Tibial nerve (tissue), 4 donors: ENCODE data around the gene C5orf34. TPM values are rescaled to one million over a fixed set of nuclear protein-coding genes. Genes with fewer than 3 reads are reported as not detected.
"Not testable (repeated sequence)": the region's sequence is repeated elsewhere in the genome, so short reads cannot be mapped to it uniquely, and the experiment has no call there.

ENCODE experiments used
- DNase-seq, 2 donors: peaks; one replicate each; pipeline ENCODE4 v3.0.0-alpha.2; 2019; ENCODE audit warnings: low spot score in 2 of 2
- H3K27ac ChIP-seq, 4 donors: fragments of 200-600 bp; sonication (generic) in 3 of 4; one replicate each; pipeline ENCODE4 v1.5.1; 2017 to 2019; ENCODE audit warnings: mild to moderate bottlenecking in 1 of 4
- H3K27me3 ChIP-seq, 2 donors: fragments of 200-600 bp; sonication (generic) in 1 of 2; one replicate each; pipeline versions ENCODE4 v1.5.1 to v1.6.0; 2017 to 2019
- H3K36me3 ChIP-seq, 3 donors: fragments of 200-600 bp; sonication (generic); one replicate each; pipeline ENCODE4 v1.5.1; 2018 to 2019
- H3K4me1 ChIP-seq, 4 donors: fragments of 200-600 bp; sonication (generic) in 3 of 4; one replicate each; pipeline ENCODE4 v1.5.1; 2017 to 2019
- H3K4me3 ChIP-seq, 4 donors: fragments of 200-600 bp; sonication (generic) in 3 of 4; one replicate each; pipeline ENCODE4 v1.5.1; 2017 to 2019; ENCODE audit warnings: mild to moderate bottlenecking in 1 of 4, moderate library complexity in 1 of 4
- H3K9me3 ChIP-seq, 4 donors: fragments of 200-600 bp; sonication (generic) in 3 of 4; one replicate each; pipeline ENCODE4 v1.5.1; 2017 to 2019
- EP300 ChIP-seq, 2 donors: sonication (generic); formaldehyde crosslinking; IDR thresholded peaks; one replicate each; pipeline ENCODE4 v1.6.1; 2017; ENCODE audit warnings: antibody characterized with exemption in 2 of 2, mild to moderate bottlenecking in 1 of 2
- POLR2A ChIP-seq, 2 donors: fragments of 450-650 bp; IDR thresholded peaks; one replicate each; pipeline ENCODE4 v1.6.1; 2017; ENCODE audit warnings: antibody characterized with exemption in 2 of 2, mild to moderate bottlenecking in 2 of 2, moderate library complexity in 2 of 2
- WGBS, 2 donors: methylation state at CpG; one replicate each; pipeline ENCODE4 v1.1.5; 2018; 5-methylcytosine and 5-hydroxymethylcytosine counted together
- total RNA-seq, 4 donors: library from RNA; depleted of rRNA; stranded (reverse); fragments of >200 nt; gene quantifications; one replicate each; pipeline ENCODE4 v1.1.0, GENCODE V29; 2016
- TF ChIP-seq, protein P1 (sequence below), 5 experiments: fragments of 200-600 bp in 3 of 5; fragments of 450-650 bp in 2 of 5; sonication (generic) in 3 of 5; IDR thresholded peaks; one replicate each; pipeline ENCODE4 v1.5.1; 2016 to 2019; ENCODE audit warnings: antibody characterized with exemption in 5 of 5, mild to moderate bottlenecking in 3 of 5, moderate library complexity in 2 of 5

Gene C5orf34
- total RNA-seq, 4 donors from 2014 or later = 0.63 to 2.4 (median 2.1) TPM

DNA sequence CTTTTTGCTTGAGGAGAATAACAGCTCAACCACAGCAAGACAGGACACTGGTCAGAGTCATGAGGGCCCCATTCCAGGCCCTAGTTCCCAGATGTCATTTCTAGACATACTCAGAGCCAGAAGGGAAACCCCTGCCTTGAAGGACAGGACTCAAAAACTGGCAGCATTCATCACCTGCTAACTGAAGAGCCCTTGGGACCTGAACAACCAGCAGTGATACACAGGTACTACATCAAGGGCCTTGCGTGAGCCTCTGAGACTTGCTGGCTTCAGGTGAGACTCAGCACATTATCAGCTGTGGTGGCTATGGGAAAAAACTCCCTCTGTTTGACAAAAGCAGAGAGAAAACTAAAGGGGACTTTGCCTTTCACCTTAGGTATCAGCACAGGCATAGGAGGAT, 53.9 kb downstream of the C5orf34 start:
- peaks cover 0 to 28% (median 6%) of the 10 kb centered on the region in 4 donors for H3K9me3 ChIP-seq
- no peak overlapping the region for H3K27ac ChIP-seq
- WGBS, 2 donors = 100% methylated on average over 1 of the region's 1 CpG
- H3K36me3 ChIP-seq = peaks cover 0 to 42% (median 0%) of the 10 kb centered on the region in 3 donors
- H3K4me1 ChIP-seq = no peaks in the 10 kb centered on the region
- TF ChIP-seq EP300 (IDR thresholded peaks at IDR 0.05) (no peak), POLR2A (IDR thresholded peaks at IDR 0.05) (no peak)
- TF ChIP-seq, protein P1, sequence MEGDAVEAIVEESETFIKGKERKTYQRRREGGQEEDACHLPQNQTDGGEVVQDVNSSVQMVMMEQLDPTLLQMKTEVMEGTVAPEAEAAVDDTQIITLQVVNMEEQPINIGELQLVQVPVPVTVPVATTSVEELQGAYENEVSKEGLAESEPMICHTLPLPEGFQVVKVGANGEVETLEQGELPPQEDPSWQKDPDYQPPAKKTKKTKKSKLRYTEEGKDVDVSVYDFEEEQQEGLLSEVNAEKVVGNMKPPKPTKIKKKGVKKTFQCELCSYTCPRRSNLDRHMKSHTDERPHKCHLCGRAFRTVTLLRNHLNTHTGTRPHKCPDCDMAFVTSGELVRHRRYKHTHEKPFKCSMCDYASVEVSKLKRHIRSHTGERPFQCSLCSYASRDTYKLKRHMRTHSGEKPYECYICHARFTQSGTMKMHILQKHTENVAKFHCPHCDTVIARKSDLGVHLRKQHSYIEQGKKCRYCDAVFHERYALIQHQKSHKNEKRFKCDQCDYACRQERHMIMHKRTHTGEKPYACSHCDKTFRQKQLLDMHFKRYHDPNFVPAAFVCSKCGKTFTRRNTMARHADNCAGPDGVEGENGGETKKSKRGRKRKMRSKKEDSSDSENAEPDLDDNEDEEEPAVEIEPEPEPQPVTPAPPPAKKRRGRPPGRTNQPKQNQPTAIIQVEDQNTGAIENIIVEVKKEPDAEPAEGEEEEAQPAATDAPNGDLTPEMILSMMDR (IDR thresholded peaks at IDR 0.05) = no peak
- no peaks in the 10 kb centered on the region for H3K27me3 ChIP-seq
- no peak overlapping the region for H3K4me3 ChIP-seq
- no peak for DNase-seq

DNA sequence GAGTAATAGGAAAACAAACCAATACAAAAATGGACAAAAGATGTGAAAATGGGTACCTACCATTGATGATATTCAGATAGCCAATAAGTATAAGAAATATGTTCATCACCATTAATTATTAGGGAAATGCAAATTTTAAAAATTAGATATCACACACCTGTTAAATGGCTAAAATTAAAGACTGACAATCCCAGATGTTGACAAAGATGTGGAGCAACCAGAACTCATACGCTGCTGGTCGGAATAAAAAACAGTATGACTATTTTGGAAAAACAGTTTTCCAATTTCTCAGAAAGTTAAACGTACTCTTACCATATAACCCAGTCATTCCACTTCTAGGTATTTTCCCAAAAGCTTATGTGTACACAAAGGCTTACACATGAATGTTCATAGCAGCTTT, 58.4 kb downstream of the C5orf34 start:
- TF ChIP-seq, protein P1 (IDR thresholded peaks at IDR 0.05) = no peak
- TF ChIP-seq POLR2A (IDR thresholded peaks at IDR 0.05) = no peak
- TF ChIP-seq EP300 (IDR thresholded peaks at IDR 0.05) = no peak
- H3K36me3 ChIP-seq = peaks cover 0 to 67% (median 0%) of the 10 kb centered on the region in 3 donors
- no peak overlapping the region for H3K4me3 ChIP-seq
- H3K27ac ChIP-seq = no peak overlapping the region
- H3K4me1 ChIP-seq = no peaks in the 10 kb centered on the region
- peaks cover 0 to 16% (median 4%) of the 10 kb centered on the region in 4 donors for H3K9me3 ChIP-seq
- H3K27me3 ChIP-seq = no peaks in the 10 kb centered on the region
- 91 to 92% methylated on average over 3 of the region's 3 CpGs for WGBS, 2 donors
- no peak for DNase-seq

DNA sequence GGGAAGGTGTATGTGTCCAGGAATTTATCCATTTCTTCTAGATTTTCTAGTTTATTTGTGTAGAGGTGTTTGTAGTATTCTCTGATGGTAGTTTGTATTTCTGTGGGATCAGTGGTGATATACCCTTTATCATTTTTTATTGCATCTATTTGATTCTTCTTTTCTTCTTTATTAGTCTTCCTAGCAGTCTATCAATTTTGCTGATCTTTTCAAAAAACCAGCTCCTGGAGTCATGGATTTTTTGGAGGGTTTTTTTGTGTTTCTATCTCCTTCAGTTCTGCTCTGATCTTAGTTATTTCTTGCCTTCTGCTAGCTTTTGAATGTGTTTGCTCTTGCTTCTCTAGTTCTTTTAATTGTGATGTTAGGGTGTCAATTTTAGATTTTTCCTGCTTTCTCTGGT, 73.4 kb downstream of the C5orf34 start:
- not testable (repeated sequence) for H3K27ac ChIP-seq, H3K4me1 ChIP-seq, H3K4me3 ChIP-seq, H3K27me3 ChIP-seq, DNase-seq
- H3K36me3 ChIP-seq = peaks cover 0 to 42% (median 0%) of the 10 kb centered on the region in 3 donors
- peaks cover 0 to 60% (median 13%) of the 10 kb centered on the region in 4 donors for H3K9me3 ChIP-seq

DNA sequence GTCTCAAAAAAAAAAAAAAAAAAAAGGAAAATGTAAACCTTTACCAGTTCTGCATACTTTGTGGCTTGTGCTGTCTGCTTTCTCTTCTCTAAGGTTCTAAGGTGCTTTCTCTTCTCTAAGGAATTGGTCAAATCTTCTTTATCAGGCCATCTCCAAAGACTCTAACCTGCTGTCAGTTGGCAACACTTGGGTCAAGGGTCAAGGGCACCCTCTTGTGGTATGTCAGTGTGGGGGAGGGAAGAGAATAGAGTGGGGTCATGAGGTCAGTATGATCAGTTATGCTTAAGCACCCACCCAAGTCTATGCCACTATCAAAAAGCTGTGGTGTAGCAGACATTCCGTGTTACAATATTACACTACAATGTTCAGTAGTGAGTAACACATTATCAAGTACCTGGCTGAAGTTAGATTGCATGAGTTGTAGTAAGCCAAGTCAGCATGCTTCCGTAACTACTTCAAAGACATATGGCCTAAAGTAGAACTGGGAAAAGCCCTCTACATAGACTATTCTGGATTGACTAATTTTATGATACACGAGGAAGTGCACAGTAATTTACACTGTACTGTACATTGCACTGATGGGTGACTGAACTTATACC, 77.8 kb downstream of the C5orf34 start:
- no peak overlapping the region for H3K27ac ChIP-seq
- TF ChIP-seq, protein P1 (IDR thresholded peaks at IDR 0.05) = no peak
- TF ChIP-seq POLR2A (IDR thresholded peaks at IDR 0.05) = no peak
- TF ChIP-seq EP300 (IDR thresholded peaks at IDR 0.05) = no peak
- H3K27me3 ChIP-seq = no peaks in the 10 kb centered on the region
- no peaks in the 10 kb centered on the region for H3K36me3 ChIP-seq
- H3K4me3 ChIP-seq = no peak overlapping the region
- DNase-seq = no peak
- 95 to 98% methylated on average over 3 of the region's 3 CpGs for WGBS, 2 donors
- H3K9me3 ChIP-seq = peaks cover 0 to 45% (median 3%) of the 10 kb centered on the region in 4 donors
- H3K4me1 ChIP-seq = peaks cover 0 to 19% (median 2%) of the 10 kb centered on the region in 4 donors

Other genes starting within 250 kb of the C5orf34 start
- 10 to 100 TPM; 18.9 to 33.2 (median 20.1) TPM for gene HMGCS1, start 201.7 kb downstream of the C5orf34 start, total RNA-seq
- gene CCL28, start 102.8 kb downstream of the C5orf34 start, total RNA-seq = 10 to 100 TPM in 1 of 4 donors, 1 to 10 TPM in 3; 2.7 to 15.1 (median 7.2) TPM
- gene TMEM267, start 31.3 kb downstream of the C5orf34 start, total RNA-seq = 10 to 100 TPM in 1 of 4 donors, 1 to 10 TPM in 3; 6.9 to 12.7 (median 9.1) TPM
- 10 to 100 TPM; 55.5 to 73.5 (median 65.2) TPM for gene PAIP1, start 41.9 kb upstream of the C5orf34 start, total RNA-seq
- gene NNT, start 88.0 kb upstream of the C5orf34 start, total RNA-seq = 10 to 100 TPM; 36.3 to 47.1 (median 42.7) TPM